HepG2 (cell line): ENCODE results near the gene EYA2.

ENCODE experiments used
- BRCA1 ChIP-seq: sonication (generic); formaldehyde crosslinking; IDR thresholded peaks from 2 replicates; pipeline ENCODE4 v1.4.0; 2020; ENCODE audit warnings: missing genetic modification reagents
- CREM ChIP-seq, 2 experiments: sonication (generic) in 1 of 2; formaldehyde crosslinking in 1 of 2; IDR thresholded peaks; 2 replicates each; pipeline versions ENCODE4 v1.4.0 to v1.6.1; 2016 to 2020; ENCODE audit warnings: antibody characterized with exemption in 1 of 2, mild to moderate bottlenecking in 1 of 2, missing genetic modification reagents in 1 of 2
- CTCF ChIP-seq: sonication (generic); formaldehyde crosslinking; IDR thresholded peaks from 2 replicates; pipeline ENCODE4 v1.5.0; 2020; ENCODE audit warnings: mild to moderate bottlenecking, missing genetic modification reagents, moderate library complexity
- JUN ChIP-seq: sonication (generic); formaldehyde crosslinking; IDR thresholded peaks from 2 replicates; pipeline ENCODE4 v1.4.0; 2020; ENCODE audit warnings: mild to moderate bottlenecking, missing genetic modification reagents
- NR1H2 ChIP-seq: sonication (generic); formaldehyde crosslinking; IDR thresholded peaks from 2 replicates; pipeline ENCODE4 v1.8.1; 2022; ENCODE audit warnings: low read depth, missing genetic modification reagents, borderline replicate concordance
- NR2F1 ChIP-seq, 2 experiments: fragments of 450-650 bp in 1 of 2; formaldehyde crosslinking in 1 of 2; IDR thresholded peaks; 2 replicates each; pipeline versions ENCODE4 v1.5.0 to v1.6.1; 2016 to 2020; ENCODE audit warnings: mild to moderate bottlenecking in 1 of 2, missing compliant biosample characterization in 1 of 2, missing genetic modification reagents in 1 of 2, moderate library complexity in 1 of 2
- POLR2AphosphoS5 ChIP-seq: IDR thresholded peaks from 2 replicates; pipeline ENCODE4 v1.6.1; 2012; ENCODE audit warnings: low read depth, low read length
- SMARCC2 ChIP-seq: fragments of 450-650 bp; IDR thresholded peaks from 2 replicates; pipeline ENCODE4 v1.6.1; 2017; ENCODE audit warnings: antibody characterized with exemption, mild to moderate bottlenecking
- TFAP4 ChIP-seq: sonication (generic); IDR thresholded peaks from 2 replicates; pipeline ENCODE4 v1.6.1; 2016; ENCODE audit warnings: low read depth, borderline replicate concordance
- YY1 ChIP-seq: IDR thresholded peaks from 2 replicates; pipeline ENCODE4 v1.6.1; 2011; ENCODE audit warnings: low read length, low read depth, moderate library complexity, mild to moderate bottlenecking; ENCODE audit not compliant: insufficient read depth, insufficient replicate concordance
- ZBTB7B ChIP-seq: sonication (generic); formaldehyde crosslinking; IDR thresholded peaks from 2 replicates; pipeline ENCODE4 v1.4.0; 2020; ENCODE audit warnings: missing genetic modification reagents

- TF ChIP-seq JUN (CRISPR knock-in tag) = no peak
- TF ChIP-seq CREM (IDR thresholded peaks at IDR 0.05) = no peak
- TF ChIP-seq CREM (CRISPR knock-in tag; IDR thresholded peaks at IDR 0.05) = no peak
- no peak for TF ChIP-seq TFAP4
- TF ChIP-seq POLR2AphosphoS5 = no peak
- no peak for TF ChIP-seq ZBTB7B (CRISPR knock-in tag)
- TF ChIP-seq SMARCC2 = no peak
- no peak for TF ChIP-seq CTCF (CRISPR knock-in tag)
- TF ChIP-seq BRCA1 (CRISPR knock-in tag) = no peak
- TF ChIP-seq NR2F1 (CRISPR knock-in tag; IDR thresholded peaks at IDR 0.05) = no peak
- TF ChIP-seq YY1 = no peak
- no peak for TF ChIP-seq NR1H2 (CRISPR knock-in tag)
These were observed 136.4 kb downstream of the EYA2 start for GRCh38 chr20:47031004-47031403.
